Mesendoderm (in vitro differentiated cells): ENCODE measurements around the gene RBM15B. TPM values are rescaled to one million over a fixed set of nuclear protein-coding genes. Genes with fewer than 3 reads are reported as not detected.

Experiments
- DNase-seq: peaks from one replicate; pipeline ENCODE4 v3.0.0; 2013
- H2AK5ac ChIP-seq: 2 replicates; pipeline ENCODE4 v1.6.1; 2013; ENCODE audit warnings: low read length, inconsistent platforms
- H2BK120ac ChIP-seq: 2 replicates; pipeline ENCODE4 v1.6.1; 2013; ENCODE audit warnings: low read depth, mild to moderate bottlenecking, low read length, moderate library complexity, mixed read lengths
- H2BK15ac ChIP-seq: replicated peaks from 2 replicates; pipeline ENCODE4 v1.6.1; 2013; ENCODE audit warnings: low read depth, mild to moderate bottlenecking, moderate library complexity
- H2BK5ac ChIP-seq: 2 replicates; pipeline ENCODE4 v1.6.1; 2013; ENCODE audit warnings: low read length, inconsistent platforms
- H3K18ac ChIP-seq: 2 replicates; pipeline ENCODE4 v1.6.1; 2013; ENCODE audit warnings: mild to moderate bottlenecking, low read length, mixed read lengths
- H3K23ac ChIP-seq: one replicate; pipeline ENCODE4 v1.6.1; 2013; ENCODE audit warnings: low read length
- H3K27ac ChIP-seq: 2 replicates; pipeline ENCODE4 v1.5.1; 2013; ENCODE audit warnings: low read depth, mild to moderate bottlenecking, inconsistent platforms, low read length, moderate library complexity
- H3K27me3 ChIP-seq: 2 replicates; pipeline ENCODE4 v1.6.1; 2013; ENCODE audit warnings: low read length, control low read depth, mild to moderate bottlenecking, inconsistent platforms; ENCODE audit not compliant: insufficient read depth, poor library complexity
- H3K36me3 ChIP-seq: 2 replicates; pipeline ENCODE4 v1.6.1; 2013; ENCODE audit warnings: low read length, inconsistent platforms; ENCODE audit not compliant: control insufficient read depth, insufficient read depth
- H3K4ac ChIP-seq: one replicate; pipeline ENCODE4 v1.6.1; 2013; ENCODE audit warnings: low read depth, mild to moderate bottlenecking, low read length, moderate library complexity
- H3K4me1 ChIP-seq: 2 replicates; pipeline ENCODE4 v1.6.1; 2013; ENCODE audit warnings: low read depth, low read length, inconsistent platforms; ENCODE audit not compliant: control insufficient read depth
- H3K4me2 ChIP-seq: 2 replicates; pipeline ENCODE4 v1.6.1; 2013; ENCODE audit warnings: low read length
- H3K4me3 ChIP-seq: 2 replicates; pipeline ENCODE4 v1.5.1; 2013; ENCODE audit warnings: mild to moderate bottlenecking, low read length
- H3K56ac ChIP-seq: one replicate; pipeline ENCODE4 v1.6.1; 2013; ENCODE audit warnings: low read length
- H3K79me1 ChIP-seq: 2 replicates; pipeline ENCODE4 v1.6.1; 2013; ENCODE audit warnings: low read length, inconsistent platforms
- H3K79me2 ChIP-seq: 2 replicates; pipeline ENCODE4 v1.6.1; 2013; ENCODE audit warnings: mild to moderate bottlenecking, low read length; ENCODE audit not compliant: control insufficient read depth, insufficient read depth
- H3K9ac ChIP-seq: 2 replicates; pipeline ENCODE4 v1.6.1; 2013; ENCODE audit warnings: low read length, inconsistent platforms
- H4K5ac ChIP-seq: one replicate; pipeline ENCODE4 v1.6.1; 2013; ENCODE audit warnings: low read length
- H4K8ac ChIP-seq: one replicate; pipeline ENCODE4 v1.6.1; 2013; ENCODE audit warnings: low read depth, mild to moderate bottlenecking, control low read depth, low read length, moderate library complexity
- WGBS: extraction: QIAGEN DNeasy Blood & Tissue Kit; methylation state at CpG from one replicate; pipeline ENCODE4 v1.1.7; 2013; ENCODE audit warnings: low lambda C conversion rate, missing lambda C conversion rate; ENCODE audit not compliant: insufficient coverage; ENCODE audit errors: extremely low coverage; 5-methylcytosine and 5-hydroxymethylcytosine counted together
- polyA plus RNA-seq, 2 experiments: library from polyadenylated mRNA; stranded (reverse); fragments of 200-250 nt; gene quantifications; one replicate each; pipeline ENCODE4 v1.2.3, GENCODE V29; 2013

Gene RBM15B
- 39.4 TPM for polyA plus RNA-seq (2013, experiment 1 of 2)
- 38.7 TPM for polyA plus RNA-seq (2013, experiment 2 of 2)

- Histone ChIP-seq H3K79me1 (peaks cover 49% of the 10 kb centered on the region), H2BK15ac (no peak within 1 kb of the TSS), H3K9ac (peak within 1 kb of the TSS; percentile 96), H3K4me2 (peak within 1 kb of the TSS; percentile 72), H3K18ac (peak within 1 kb of the TSS; percentile 86), H3K4me3 (peak within 1 kb of the TSS; percentile 78), H3K36me3 (peaks cover 27% of the 10 kb centered on the region), H4K5ac (no peak within 1 kb of the TSS), H3K4me1 (peaks cover 16% of the 10 kb centered on the region), H3K4ac (peak within 1 kb of the TSS; percentile 93), H3K79me2 (peaks cover 66% of the 10 kb centered on the region), H3K56ac (peak within 1 kb of the TSS; percentile 99), H3K27me3 (no peaks in the 10 kb centered on the region), H3K27ac (peak within 1 kb of the TSS; percentile 51), H2BK5ac (no peak within 1 kb of the TSS), H4K8ac (peak within 1 kb of the TSS; percentile 82), H3K23ac (peak within 1 kb of the TSS; percentile 90), H2AK5ac (peak within 1 kb of the TSS; percentile 72), H2BK120ac (peak within 1 kb of the TSS; percentile 23)
- DNase-seq: peak; percentile 98
- WGBS: no CpG with 5 or more reads among the region's 83 CpGs
Measured at GRCh38 chr3:51391075-51391565, at the start of gene RBM15B. RBM15B (plus strand) TSS chr3:51391285; CDS start chr3:51391400, 115 bp downstream.

GRCh38 chr3:51343918-51344687 is 47.0 kb upstream of the RBM15B start:
- peaks cover 7% of the 10 kb centered on the region for H3K4me1 ChIP-seq
- no peak overlapping the region for H3K4me2 ChIP-seq
- no peaks in the 10 kb centered on the region for H3K36me3 ChIP-seq
- no peak overlapping the region for H3K56ac ChIP-seq
- H4K8ac ChIP-seq: no peak overlapping the region
- no peak for DNase-seq
- no peak overlapping the region for H3K23ac ChIP-seq
- no peak overlapping the region for H2BK120ac ChIP-seq
- H3K9ac ChIP-seq: no peak overlapping the region
- H2BK5ac ChIP-seq: no peak overlapping the region
- H3K27me3 ChIP-seq: no peaks in the 10 kb centered on the region
- no peaks in the 10 kb centered on the region for H3K79me2 ChIP-seq
- H2AK5ac ChIP-seq: no peak overlapping the region
- H4K5ac ChIP-seq: no peak overlapping the region
- H2BK15ac ChIP-seq: no peak overlapping the region
- H3K18ac ChIP-seq: no peak overlapping the region
- no CpG with 5 or more reads among the region's 7 CpGs for WGBS
- no peak overlapping the region for H3K4me3 ChIP-seq
- H3K27ac ChIP-seq: no peak overlapping the region
- H3K79me1 ChIP-seq: no peaks in the 10 kb centered on the region
- no peak overlapping the region for H3K4ac ChIP-seq

- Histone ChIP-seq H3K79me2 (no peaks in the 10 kb centered on the region), H3K4me3 (no peak overlapping the region), H3K4me2 (no peak overlapping the region), H3K23ac (no peak overlapping the region), H3K18ac (no peak overlapping the region), H3K79me1 (no peaks in the 10 kb centered on the region), H3K4ac (no peak overlapping the region), H2AK5ac (no peak overlapping the region), H3K9ac (no peak overlapping the region), H3K27ac (no peak overlapping the region), H2BK5ac (no peak overlapping the region), H3K4me1 (no peaks in the 10 kb centered on the region), H2BK15ac (no peak overlapping the region), H4K5ac (no peak overlapping the region), H4K8ac (no peak overlapping the region), H2BK120ac (no peak overlapping the region), H3K36me3 (no peaks in the 10 kb centered on the region), H3K56ac (no peak overlapping the region), H3K27me3 (no peaks in the 10 kb centered on the region)
- DNase-seq: no peak
- WGBS: no CpG with 5 or more reads among the region's 1 CpG
Measured at GRCh38 chr3:51350751-51351150, 40.3 kb upstream of the RBM15B start.

GRCh38 chr3:51353131-51353530 is 38.0 kb upstream of the RBM15B start:
- Histone ChIP-seq H3K18ac (no peak overlapping the region), H2BK15ac (no peak overlapping the region), H3K4me3 (no peak overlapping the region), H3K56ac (no peak overlapping the region), H3K27me3 (no peaks in the 10 kb centered on the region), H3K4ac (no peak overlapping the region), H3K36me3 (no peaks in the 10 kb centered on the region), H3K27ac (no peak overlapping the region), H3K79me2 (no peaks in the 10 kb centered on the region), H3K23ac (peak overlapping the region; percentile 24), H4K5ac (no peak overlapping the region), H2AK5ac (no peak overlapping the region), H3K4me2 (no peak overlapping the region), H3K9ac (no peak overlapping the region), H3K79me1 (no peaks in the 10 kb centered on the region), H2BK120ac (no peak overlapping the region), H4K8ac (no peak overlapping the region), H3K4me1 (no peaks in the 10 kb centered on the region), H2BK5ac (no peak overlapping the region)
- no CpG with 5 or more reads among the region's 4 CpGs for WGBS
- DNase-seq: no peak

- Histone ChIP-seq H3K9ac (no peak overlapping the region), H3K56ac (no peak overlapping the region), H3K27me3 (no peaks in the 10 kb centered on the region), H4K5ac (no peak overlapping the region), H2BK15ac (no peak overlapping the region), H3K18ac (no peak overlapping the region), H3K4ac (no peak overlapping the region), H3K79me2 (no peaks in the 10 kb centered on the region), H3K4me3 (no peak overlapping the region), H2AK5ac (no peak overlapping the region), H4K8ac (no peak overlapping the region), H3K23ac (no peak overlapping the region), H3K79me1 (no peaks in the 10 kb centered on the region), H3K27ac (no peak overlapping the region), H2BK5ac (no peak overlapping the region), H3K4me1 (no peaks in the 10 kb centered on the region), H3K4me2 (no peak overlapping the region), H2BK120ac (no peak overlapping the region), H3K36me3 (no peaks in the 10 kb centered on the region)
- DNase-seq: no peak
- WGBS: no CpG with 5 or more reads among the region's 1 CpG
Measured at GRCh38 chr3:51353691-51354090, 37.4 kb upstream of the RBM15B start.
